Measurements from ENCODE around the gene KCNMA1. TPM values are rescaled to one million over a fixed set of nuclear protein-coding genes. Genes with fewer than 3 reads are reported as not detected.

The KCNMA1 gene
- total RNA-seq, 1 donor from 2014 or later: 94.3 TPM

DNA sequence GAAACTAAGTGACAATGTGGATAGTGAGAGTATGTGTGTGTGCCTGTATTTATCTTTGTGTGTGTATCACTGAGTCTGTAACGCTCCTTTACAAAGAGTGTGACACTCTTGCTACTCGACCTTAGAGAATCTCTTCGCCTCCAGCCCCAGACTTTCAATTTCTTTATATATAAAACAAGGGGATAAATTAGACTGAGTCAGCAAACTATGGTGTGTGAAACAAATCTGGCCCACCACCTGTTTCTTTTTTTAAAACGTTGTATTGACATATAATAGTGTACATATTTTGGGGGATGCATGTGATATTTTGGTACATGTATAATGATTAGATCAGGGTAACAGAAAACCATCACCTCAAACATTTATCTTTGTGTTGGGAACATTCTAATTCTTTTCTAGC lies 240.5 kb downstream of the KCNMA1 start:
- intact Hi-C loops (cut with DNase I): loop anchor here (10.0 kb wide), 1 partner anchor 222 kb away; no protein-coding TSS in a partner anchor
- DNase-seq (ENCODE audit: extremely low spot score in 2 of 2): no peak
- Histone ChIP-seq H3K27me3 (no peaks in the 10 kb centered on the region), H3K27ac (no peak overlapping the region), H3K36me3 (no peaks in the 10 kb centered on the region), H3K4me3 (no peak overlapping the region), H3K4me1 (peaks cover 20% of the 10 kb centered on the region), H3K9me3 (no peaks in the 10 kb centered on the region)
- TF ChIP-seq POLR2A (IDR thresholded peaks at IDR 0.05): no peak

DNA sequence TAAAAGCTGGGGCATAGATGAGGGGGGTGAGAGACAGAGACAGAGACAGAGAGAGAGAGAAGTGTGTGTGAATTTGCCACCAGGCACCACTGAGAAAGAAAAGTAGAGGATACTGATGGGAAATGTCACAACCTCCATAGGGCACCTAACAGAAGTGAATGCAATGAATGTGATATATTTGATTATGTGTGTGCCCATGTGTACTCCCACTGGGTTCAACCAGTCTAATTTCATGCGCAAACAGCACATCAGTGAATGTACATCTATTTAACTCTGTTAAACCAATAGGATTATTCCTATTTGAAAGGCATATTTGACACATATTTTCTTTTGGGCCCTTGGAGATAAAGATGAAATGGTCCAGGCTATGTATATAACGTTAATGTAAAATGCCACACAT lies 241.3 kb downstream of the KCNMA1 start:
- H3K9me3 ChIP-seq: no peaks in the 10 kb centered on the region
- no peak overlapping the region for H3K27ac ChIP-seq
- H3K4me3 ChIP-seq: no peak overlapping the region
- H3K36me3 ChIP-seq: no peaks in the 10 kb centered on the region
- TF ChIP-seq POLR2A (IDR thresholded peaks at IDR 0.05) (no peak), POLR2AphosphoS5 (IDR thresholded peaks at IDR 0.05; ENCODE audit: insufficient read depth in 1 of 2, low read depth in 1 of 2) (no peak)
- TF ChIP-seq, protein P1, sequence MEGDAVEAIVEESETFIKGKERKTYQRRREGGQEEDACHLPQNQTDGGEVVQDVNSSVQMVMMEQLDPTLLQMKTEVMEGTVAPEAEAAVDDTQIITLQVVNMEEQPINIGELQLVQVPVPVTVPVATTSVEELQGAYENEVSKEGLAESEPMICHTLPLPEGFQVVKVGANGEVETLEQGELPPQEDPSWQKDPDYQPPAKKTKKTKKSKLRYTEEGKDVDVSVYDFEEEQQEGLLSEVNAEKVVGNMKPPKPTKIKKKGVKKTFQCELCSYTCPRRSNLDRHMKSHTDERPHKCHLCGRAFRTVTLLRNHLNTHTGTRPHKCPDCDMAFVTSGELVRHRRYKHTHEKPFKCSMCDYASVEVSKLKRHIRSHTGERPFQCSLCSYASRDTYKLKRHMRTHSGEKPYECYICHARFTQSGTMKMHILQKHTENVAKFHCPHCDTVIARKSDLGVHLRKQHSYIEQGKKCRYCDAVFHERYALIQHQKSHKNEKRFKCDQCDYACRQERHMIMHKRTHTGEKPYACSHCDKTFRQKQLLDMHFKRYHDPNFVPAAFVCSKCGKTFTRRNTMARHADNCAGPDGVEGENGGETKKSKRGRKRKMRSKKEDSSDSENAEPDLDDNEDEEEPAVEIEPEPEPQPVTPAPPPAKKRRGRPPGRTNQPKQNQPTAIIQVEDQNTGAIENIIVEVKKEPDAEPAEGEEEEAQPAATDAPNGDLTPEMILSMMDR (IDR thresholded peaks at IDR 0.05): no peak
- H3K4me1 ChIP-seq: peaks cover 25% of the 10 kb centered on the region
- DNase-seq (ENCODE audit: extremely low spot score in 2 of 2): no peak
- no peaks in the 10 kb centered on the region for H3K27me3 ChIP-seq
- intact Hi-C loops (cut with DNase I): loop anchor here (10.0 kb wide), 1 partner anchor 221 kb away; no protein-coding TSS in a partner anchor

DNA sequence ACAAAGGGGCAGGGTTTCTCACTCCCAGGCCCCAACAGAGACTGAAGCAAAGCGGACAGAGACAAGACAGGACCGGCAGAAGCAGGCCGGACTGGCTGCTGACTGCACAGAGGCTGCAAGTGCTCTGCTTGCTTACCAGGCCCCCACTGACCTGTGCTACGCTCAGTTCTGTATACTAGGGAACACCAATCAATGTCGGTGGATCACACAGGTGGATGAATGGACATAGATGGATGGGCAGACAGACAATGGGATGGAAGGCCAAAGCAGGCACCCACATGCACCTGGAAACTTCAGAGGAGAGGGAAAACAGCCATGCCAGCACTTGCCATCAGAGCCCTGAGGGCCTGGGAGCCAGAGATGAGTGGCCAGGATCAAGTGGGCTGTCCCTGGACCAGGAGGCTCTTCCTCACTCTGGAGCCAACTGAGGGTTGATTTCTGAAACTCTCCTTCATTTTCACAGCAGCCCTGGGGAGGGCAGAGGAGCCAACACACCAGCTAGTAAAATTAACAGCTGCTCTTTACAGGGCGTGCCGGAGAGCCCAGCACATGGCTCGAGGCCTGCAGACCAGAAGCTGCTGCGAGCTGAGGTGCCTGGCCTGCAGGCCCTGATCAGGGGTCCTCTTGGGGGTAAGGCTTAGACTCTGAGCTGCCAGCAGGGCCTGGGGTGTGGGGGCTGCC lies 243.6 kb downstream of the KCNMA1 start:
- no peaks in the 10 kb centered on the region for H3K9me3 ChIP-seq
- H3K36me3 ChIP-seq: no peaks in the 10 kb centered on the region
- intact Hi-C loops (cut with DNase I): loop anchor here (10.0 kb wide), 1 partner anchor 219 kb away; no protein-coding TSS in a partner anchor
- no peak overlapping the region for H3K4me3 ChIP-seq
- no peaks in the 10 kb centered on the region for H3K27me3 ChIP-seq
- peaks cover 39% of the 10 kb centered on the region for H3K4me1 ChIP-seq
- no peak overlapping the region for H3K27ac ChIP-seq
- TF ChIP-seq POLR2A (IDR thresholded peaks at IDR 0.05) (no peak), POLR2AphosphoS5 (IDR thresholded peaks at IDR 0.05; ENCODE audit: insufficient read depth in 1 of 2, low read depth in 1 of 2) (no peak)
- TF ChIP-seq, protein P1 (IDR thresholded peaks at IDR 0.05): no peak
- DNase-seq (ENCODE audit: extremely low spot score in 2 of 2): no peak

DNA sequence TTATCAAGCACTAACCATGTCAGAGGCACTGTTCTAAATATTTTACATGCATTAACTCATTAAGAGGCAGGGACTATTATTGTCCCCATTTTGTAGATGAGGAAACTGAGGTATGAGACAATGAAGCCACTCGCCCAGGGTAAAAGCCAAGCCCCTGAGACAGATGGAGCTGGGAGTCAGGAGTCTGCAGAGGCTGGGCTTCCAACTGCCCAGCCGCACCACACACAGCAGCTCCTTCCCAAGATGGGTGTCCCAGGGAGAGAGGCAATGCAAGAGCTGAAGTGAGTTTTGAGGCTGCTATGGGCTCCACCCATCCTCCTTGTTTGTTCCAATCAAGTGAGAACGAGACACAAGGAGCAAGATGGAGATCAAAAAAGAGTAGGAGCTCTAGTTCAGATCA lies 244.2 kb downstream of the KCNMA1 start:
- H3K36me3 ChIP-seq: no peaks in the 10 kb centered on the region
- H3K27ac ChIP-seq: peak overlapping the region; percentile 22
- no peak for DNase-seq (ENCODE audit: extremely low spot score in 2 of 2)
- no peak overlapping the region for H3K4me3 ChIP-seq
- H3K9me3 ChIP-seq: no peaks in the 10 kb centered on the region
- intact Hi-C loops (cut with DNase I): loop anchor here (10.0 kb wide), 1 partner anchor 219 kb away; no protein-coding TSS in a partner anchor
- TF ChIP-seq, protein P1 (IDR thresholded peaks at IDR 0.05): no peak
- TF ChIP-seq POLR2AphosphoS5 (IDR thresholded peaks at IDR 0.05; ENCODE audit: insufficient read depth in 1 of 2, low read depth in 1 of 2): no peak
- no peak for TF ChIP-seq POLR2A (IDR thresholded peaks at IDR 0.05)
- H3K4me1 ChIP-seq: peaks cover 41% of the 10 kb centered on the region
- no peaks in the 10 kb centered on the region for H3K27me3 ChIP-seq

DNA sequence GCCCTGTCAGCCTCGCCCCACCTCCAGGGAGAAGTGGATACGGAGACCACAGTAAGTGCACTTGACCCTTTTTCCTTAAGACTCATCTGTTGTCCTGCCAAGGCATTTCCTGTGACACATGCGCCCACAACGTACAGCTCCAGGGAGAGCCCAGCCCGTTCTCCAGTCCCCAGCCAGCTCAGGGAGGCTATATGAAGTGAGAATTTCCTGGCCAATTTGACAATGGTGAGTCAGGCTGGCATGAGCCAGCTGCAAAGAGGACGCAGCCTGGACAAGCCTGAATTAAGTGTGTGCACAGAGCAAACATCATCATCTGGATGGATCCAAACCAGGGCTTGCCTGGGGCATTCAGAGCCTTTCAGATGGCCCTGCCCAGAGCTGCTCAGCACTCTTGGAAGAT lies 244.8 kb downstream of the KCNMA1 start:
- no peaks in the 10 kb centered on the region for H3K36me3 ChIP-seq
- H3K9me3 ChIP-seq: no peaks in the 10 kb centered on the region
- no peak for TF ChIP-seq POLR2A (IDR thresholded peaks at IDR 0.05)
- TF ChIP-seq, protein P1 (IDR thresholded peaks at IDR 0.05): no peak
- TF ChIP-seq POLR2AphosphoS5 (IDR thresholded peaks at IDR 0.05; ENCODE audit: insufficient read depth in 1 of 2, low read depth in 1 of 2): peak in 1 of 2 donors; percentile 33
- no peak for DNase-seq (ENCODE audit: extremely low spot score in 2 of 2)
- H3K27ac ChIP-seq: peak overlapping the region; percentile 71
- intact Hi-C loops (cut with DNase I): loop anchor here (10.0 kb wide), 1 partner anchor 218 kb away; no protein-coding TSS in a partner anchor
- no peaks in the 10 kb centered on the region for H3K27me3 ChIP-seq
- H3K4me1 ChIP-seq: peaks cover 41% of the 10 kb centered on the region
- H3K4me3 ChIP-seq: no peak overlapping the region

All from vagina (tissue), 2 donors.